Hypothalamus (tissue), 51 donors: ENCODE measurements around the gene DLGAP1.

Source experiments
- DNase-seq, 51 donors: peaks; one replicate each; lab custom pipeline; 2025; lab: John Stamatoyannopoulos, UW

DLGAP1 gene

GRCh38 chr18:4196351-4196750 is 258.8 kb downstream of the DLGAP1 start:
- DNase-seq, result no peak

- DNase-seq, result no peak
Observed at GRCh38 chr18:4193086-4193485, 262.0 kb downstream of the DLGAP1 start.

GRCh38 chr18:4181882-4182568 is 273.1 kb downstream of the DLGAP1 start:
- DNase-seq, result no peak

- DNase-seq, result no peak
Observed at GRCh38 chr18:4181086-4181485, 274.0 kb downstream of the DLGAP1 start.

- DNase-seq, result peak in 6 of 51 donors; percentile 2 to 69 (median 9)
Observed at GRCh38 chr18:4172196-4173100, 282.7 kb downstream of the DLGAP1 start.

- DNase-seq, result no peak
Observed at GRCh38 chr18:4157352-4157751, 297.8 kb downstream of the DLGAP1 start.

- no peak for DNase-seq
Observed at GRCh38 chr18:4146797-4147196, 308.3 kb downstream of the DLGAP1 start.

GRCh38 chr18:4144201-4144600 is 310.9 kb downstream of the DLGAP1 start:
- no peak for DNase-seq

- no peak for DNase-seq
Observed at GRCh38 chr18:4143585-4143984, 311.5 kb downstream of the DLGAP1 start.

- no peak for DNase-seq
Observed at GRCh38 chr18:4142876-4143275, 312.2 kb downstream of the DLGAP1 start.

- DNase-seq, result no peak
Observed at GRCh38 chr18:4134700-4135099, 320.4 kb downstream of the DLGAP1 start.

GRCh38 chr18:4130734-4131719 is 324.1 kb downstream of the DLGAP1 start:
- DNase-seq, result no peak

GRCh38 chr18:4126939-4127338 is 328.2 kb downstream of the DLGAP1 start:
- no peak for DNase-seq

- no peak for DNase-seq
Observed at GRCh38 chr18:4125627-4126230, 329.4 kb downstream of the DLGAP1 start.

GRCh38 chr18:4125224-4125623 is 329.9 kb downstream of the DLGAP1 start:
- no peak for DNase-seq

GRCh38 chr18:4119813-4120212 is 335.3 kb downstream of the DLGAP1 start:
- peak in 1 of 51 donors; percentile 14 for DNase-seq

GRCh38 chr18:4119127-4119648 is 335.9 kb downstream of the DLGAP1 start:
- DNase-seq, result no peak

GRCh38 chr18:4108016-4108415 is 347.1 kb downstream of the DLGAP1 start:
- DNase-seq, result no peak

- DNase-seq, result peak in 3 of 51 donors; percentile 6 to 66 (median 19)
Observed at GRCh38 chr18:4107049-4107467, 348.0 kb downstream of the DLGAP1 start.
